Activated CD8-positive, alpha-beta memory T cell treated with anti-CD3 and anti-CD28 coated beads, Interleukin-2, amount 10 ng/mL, durations not matched to agents 7 days and 5 days (primary cell): ENCODE results near the gene ZNF132. TPM values are rescaled to one million over a fixed set of nuclear protein-coding genes. Genes with fewer than 3 reads are reported as not detected.
A peak's percentile ranks its signal among the peaks of the same experiment; 100 is the strongest.
"Not testable (repeated sequence)": the region's sequence is repeated elsewhere in the genome, so short reads cannot be mapped to it uniquely, and the experiment has no call there.

ENCODE experiments used
- ATAC-seq: fragments of 150-1000 bp; cut with Tn5 transposase; one replicate; pipeline ENCODE4 v1.10.0; 2021; ENCODE audit warnings: moderate library complexity
- CTCF ChIA-PET: fragments of 350-600 bp; sonication (Branson Sonifier 250); formaldehyde crosslinking; loops from one replicate; lab custom pipeline; 2021; ENCODE audit warnings: antibody characterized with exemption; lab: Charles Lee
- DNase-seq: peaks from one replicate; pipeline ENCODE4 v3.0.0-alpha.2; 2020
- H3K27ac Mint-ChIP-seq: one replicate; pipeline ENCODE4 v1.8.0; 2021; ENCODE audit warnings: mild to moderate bottlenecking, mixed read lengths
- H3K27me3 Mint-ChIP-seq: one replicate; pipeline ENCODE4 v1.8.0; 2021; ENCODE audit warnings: mixed read lengths
- H3K36me3 Mint-ChIP-seq: one replicate; pipeline ENCODE4 v1.8.0; 2021; ENCODE audit warnings: mild to moderate bottlenecking, mixed read lengths
- H3K4me1 Mint-ChIP-seq: one replicate; pipeline ENCODE4 v1.8.0; 2021; ENCODE audit warnings: mixed read lengths
- H3K4me3 Mint-ChIP-seq: one replicate; pipeline ENCODE4 v1.8.0; 2021; ENCODE audit warnings: mild to moderate bottlenecking, moderate library complexity, mixed read lengths
- H3K9me3 Mint-ChIP-seq: one replicate; pipeline ENCODE4 v1.8.0; 2022; ENCODE audit warnings: low read depth, mixed read lengths
- total RNA-seq, 2 experiments: library from RNA; stranded (reverse); gene quantifications; one replicate each; pipeline ENCODE4 v1.2.3, GENCODE V29; 2021

ZNF132 gene
- total RNA-seq, 2 experiments from 2014 or later = 5.4 to 5.8 TPM

GRCh38 chr19:58474997-58475713 lies 35.2 kb upstream of the ZNF132 start:
- Mint-ChIP-seq H3K4me3 (peak overlapping the region; percentile 82), H3K9me3 (no peaks in the 10 kb centered on the region), H3K27ac (peak overlapping the region; percentile 96), H3K27me3 (no peaks in the 10 kb centered on the region), H3K36me3 (peaks cover 15% of the 10 kb centered on the region), H3K4me1 (peaks cover 31% of the 10 kb centered on the region)
- CTCF ChIA-PET = interaction anchor here (0.9 to 1.8 kb wide), 4 partner anchors 14 to 128 kb away, joined by 3 to 6 read pairs (median 4); partner anchors contain the start of gene ZBTB45
- no peak for DNase-seq
- ATAC-seq = peak; percentile 17

GRCh38 chr19:58474291-58474996 lies 34.5 kb upstream of the ZNF132 start:
- peak overlapping the region; percentile 82 for H3K4me3 Mint-ChIP-seq
- H3K4me1 Mint-ChIP-seq = peaks cover 31% of the 10 kb centered on the region
- CTCF ChIA-PET = interaction anchor here (1.8 kb wide), 1 partner anchor 15 kb away, joined by 5 read pairs; no protein-coding TSS in a partner anchor
- peak overlapping the region; percentile 24 for H3K27ac Mint-ChIP-seq
- DNase-seq = no peak
- H3K36me3 Mint-ChIP-seq = peaks cover 15% of the 10 kb centered on the region
- no peaks in the 10 kb centered on the region for H3K9me3 Mint-ChIP-seq
- no peaks in the 10 kb centered on the region for H3K27me3 Mint-ChIP-seq
- no peak for ATAC-seq

- Mint-ChIP-seq H3K27me3 (no peaks in the 10 kb centered on the region), H3K4me1 (peaks cover 31% of the 10 kb centered on the region), H3K9me3 (no peaks in the 10 kb centered on the region), H3K27ac (no peak overlapping the region), H3K36me3 (peaks cover 15% of the 10 kb centered on the region), H3K4me3 (no peak overlapping the region)
- DNase-seq = no peak
- no peak for ATAC-seq
- CTCF ChIA-PET = no interaction called here
Observed at GRCh38 chr19:58473775-58474174, 33.8 kb upstream of the ZNF132 start.

GRCh38 chr19:58471736-58472135 lies 31.8 kb upstream of the ZNF132 start:
- Mint-ChIP-seq H3K36me3 (peaks cover 17% of the 10 kb centered on the region), H3K9me3 (no peaks in the 10 kb centered on the region), H3K4me3 (no peak overlapping the region)

GRCh38 chr19:58470837-58471543 lies 31.0 kb upstream of the ZNF132 start:
- CTCF ChIA-PET, DNase-seq, ATAC-seq, H3K27ac Mint-ChIP-seq, H3K9me3 Mint-ChIP-seq, H3K27me3 Mint-ChIP-seq, H3K4me3 Mint-ChIP-seq: not testable (repeated sequence)
- Mint-ChIP-seq H3K4me1 (peaks cover 34% of the 10 kb centered on the region), H3K36me3 (peaks cover 17% of the 10 kb centered on the region)

More at GRCh38 chr19:58471736-58472135, 31.8 kb upstream of the ZNF132 start:
- peaks cover 33% of the 10 kb centered on the region for H3K4me1 Mint-ChIP-seq
- DNase-seq (no peak), ATAC-seq (no peak)
- peaks cover under 1% of the 10 kb centered on the region for H3K27me3 Mint-ChIP-seq
- CTCF ChIA-PET = no interaction called here
- no peak overlapping the region for H3K27ac Mint-ChIP-seq

- H3K36me3 Mint-ChIP-seq = peaks cover 17% of the 10 kb centered on the region
- ATAC-seq (no peak), DNase-seq (no peak)
- peaks cover 24% of the 10 kb centered on the region for H3K4me1 Mint-ChIP-seq
- no peak overlapping the region for H3K27ac Mint-ChIP-seq
- H3K27me3 Mint-ChIP-seq = peaks cover 2% of the 10 kb centered on the region
- no peaks in the 10 kb centered on the region for H3K9me3 Mint-ChIP-seq
- H3K4me3 Mint-ChIP-seq = no peak overlapping the region
- CTCF ChIA-PET = interaction anchor here (1.2 to 3.1 kb wide), 4 partner anchors 20 to 50 kb away, joined by 3 to 10 read pairs (median 4); partner anchors contain the start of genes ZBTB45 and ZNF132
Observed at GRCh38 chr19:58469241-58470013, 29.5 kb upstream of the ZNF132 start.

GRCh38 chr19:58468216-58468839 lies 28.4 kb upstream of the ZNF132 start:
- CTCF ChIA-PET = interaction anchor here (1.2 to 3.1 kb wide), 4 partner anchors 21 to 51 kb away, joined by 3 to 10 read pairs (median 4); partner anchors contain the start of genes ZBTB45 and ZNF132
- DNase-seq = no peak
- ATAC-seq = no peak
- H3K9me3 Mint-ChIP-seq = no peaks in the 10 kb centered on the region
- H3K27ac Mint-ChIP-seq = peak overlapping the region; percentile 44
- peaks cover 2% of the 10 kb centered on the region for H3K27me3 Mint-ChIP-seq
- peak overlapping the region; percentile 76 for H3K4me3 Mint-ChIP-seq
- H3K36me3 Mint-ChIP-seq = peaks cover 17% of the 10 kb centered on the region
- peaks cover 21% of the 10 kb centered on the region for H3K4me1 Mint-ChIP-seq

- Mint-ChIP-seq H3K27ac (peak within 1 kb of the TSS; percentile 66), H3K27me3 (peaks cover 2% of the 10 kb centered on the region), H3K9me3 (no peaks in the 10 kb centered on the region), H3K36me3 (peaks cover 7% of the 10 kb centered on the region), H3K4me3 (peak within 1 kb of the TSS; percentile 76), H3K4me1 (peaks cover 21% of the 10 kb centered on the region)
- ATAC-seq = peak; percentile 91
- CTCF ChIA-PET = interaction anchor here (0.9 to 3.1 kb wide), 4 partner anchors 16 to 89 kb away, joined by 3 to 10 read pairs (median 4); partner anchors contain the start of genes ZBTB45 and ZNF324B
- DNase-seq = peak; percentile 99
Observed at GRCh38 chr19:58466760-58467589, 27.0 kb upstream of the ZNF132 start, which contains the start of gene ZNF324. TSS of gene ZNF324 (plus strand) at chr19:58467080. CDS start at chr19:58469186, 2,106 bp downstream.

- peak; percentile 24 for ATAC-seq
- peak overlapping the region; percentile 76 for H3K4me3 Mint-ChIP-seq
- DNase-seq = no peak
- no peak overlapping the region for H3K27ac Mint-ChIP-seq
- peaks cover 21% of the 10 kb centered on the region for H3K4me1 Mint-ChIP-seq
- peaks cover 2% of the 10 kb centered on the region for H3K27me3 Mint-ChIP-seq
- no peaks in the 10 kb centered on the region for H3K9me3 Mint-ChIP-seq
- peaks cover 7% of the 10 kb centered on the region for H3K36me3 Mint-ChIP-seq
- CTCF ChIA-PET = interaction anchor here (0.9 to 1.5 kb wide), 3 partner anchors 15 to 89 kb away, joined by 3 to 4 read pairs (median 4); partner anchors contain the start of genes ZBTB45 and ZNF324B
Observed at GRCh38 chr19:58466089-58466759, 26.3 kb upstream of the ZNF132 start.

GRCh38 chr19:58460039-58460438 lies 20.1 kb upstream of the ZNF132 start:
- H3K27me3 Mint-ChIP-seq = no peaks in the 10 kb centered on the region

GRCh38 chr19:58456111-58456510 lies 16.2 kb upstream of the ZNF132 start:
- Mint-ChIP-seq H3K4me1 (peaks cover 11% of the 10 kb centered on the region), H3K27ac (no peak overlapping the region), H3K27me3 (no peaks in the 10 kb centered on the region), H3K36me3 (peaks cover 23% of the 10 kb centered on the region), H3K4me3 (no peak overlapping the region), H3K9me3 (no peaks in the 10 kb centered on the region)
- ATAC-seq (no peak), DNase-seq (no peak)
- CTCF ChIA-PET = no interaction called here

More at GRCh38 chr19:58460039-58460438, 20.1 kb upstream of the ZNF132 start:
- Mint-ChIP-seq H3K9me3 (no peaks in the 10 kb centered on the region), H3K36me3 (peaks cover 18% of the 10 kb centered on the region), H3K27ac (no peak overlapping the region), H3K4me3 (no peak overlapping the region), H3K4me1 (peaks cover 2% of the 10 kb centered on the region)
- ATAC-seq (no peak), DNase-seq (no peak)
- CTCF ChIA-PET = interaction anchor here (1.0 to 1.2 kb wide), 2 partner anchors 15 to 59 kb away, joined by 3 read pairs; no protein-coding TSS in a partner anchor
